ENCODE measurements around the gene PPP1R7. TPM values are rescaled to one million over a fixed set of nuclear protein-coding genes. Genes with fewer than 3 reads are reported as not detected.
"Not testable (repeated sequence)": the region's sequence is repeated elsewhere in the genome, so short reads cannot be mapped to it uniquely, and the experiment has no call there.

Gene PPP1R7
- polyA plus RNA-seq, 3 donors, result 70.0 to 79.5 (median 77.7) TPM

DNA sequence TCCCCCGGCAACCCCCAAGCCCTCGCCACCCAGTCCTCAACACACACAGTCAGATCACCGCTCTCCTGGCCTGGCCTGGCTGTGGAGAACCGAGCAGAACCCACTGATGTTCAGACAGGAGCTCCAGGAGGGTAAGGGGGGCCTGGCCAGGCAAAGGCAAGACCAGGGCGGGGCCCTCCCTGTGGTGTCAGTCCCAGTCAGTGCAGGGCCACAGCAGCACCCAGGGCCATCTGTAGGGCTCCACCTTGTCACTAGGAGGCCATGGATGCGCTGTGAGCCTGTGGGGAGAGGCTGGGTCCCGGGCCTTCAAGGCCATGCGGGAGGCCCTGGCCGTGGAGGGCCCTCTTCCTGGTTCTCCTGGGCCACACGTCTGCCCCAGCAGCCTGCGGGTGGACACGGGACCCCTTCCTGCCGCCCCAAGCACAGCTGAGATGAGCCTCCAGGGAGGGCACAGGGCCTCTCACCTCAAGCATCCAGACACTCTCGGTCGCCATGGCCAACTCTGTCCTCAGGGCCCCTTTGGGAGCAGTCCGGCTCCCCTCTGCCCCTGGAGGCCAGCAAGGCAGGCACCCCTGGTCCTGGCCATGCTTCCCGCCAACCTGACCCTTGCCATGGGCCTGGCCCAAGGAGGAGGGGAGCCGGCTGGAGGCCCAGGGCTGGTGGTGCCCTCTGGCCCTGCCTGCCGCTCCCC is 40.2 kb downstream of the PPP1R7 start:
- DNase-seq, result no peak

DNA sequence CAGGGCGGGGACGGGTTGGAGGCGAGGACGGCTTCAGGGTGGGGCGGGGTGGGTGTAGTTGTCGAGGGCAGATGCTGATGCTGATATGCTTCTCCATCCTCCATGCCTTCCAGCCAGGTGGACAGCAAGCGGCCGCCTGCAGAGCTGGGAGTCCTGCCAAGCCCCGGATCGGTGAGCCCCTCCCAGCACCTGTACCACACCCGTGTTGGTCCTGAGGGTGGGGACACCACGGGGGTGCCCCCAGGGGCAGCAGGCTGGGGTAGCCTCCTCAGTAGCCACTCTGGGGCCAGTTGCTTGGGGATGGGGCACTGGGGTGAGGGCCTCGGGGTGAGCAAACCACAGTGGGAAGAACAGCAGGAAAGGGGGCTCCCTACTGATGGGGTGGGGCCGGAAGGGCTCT is 40.8 kb downstream of the PPP1R7 start:
- DNase-seq, result no peak

DNA sequence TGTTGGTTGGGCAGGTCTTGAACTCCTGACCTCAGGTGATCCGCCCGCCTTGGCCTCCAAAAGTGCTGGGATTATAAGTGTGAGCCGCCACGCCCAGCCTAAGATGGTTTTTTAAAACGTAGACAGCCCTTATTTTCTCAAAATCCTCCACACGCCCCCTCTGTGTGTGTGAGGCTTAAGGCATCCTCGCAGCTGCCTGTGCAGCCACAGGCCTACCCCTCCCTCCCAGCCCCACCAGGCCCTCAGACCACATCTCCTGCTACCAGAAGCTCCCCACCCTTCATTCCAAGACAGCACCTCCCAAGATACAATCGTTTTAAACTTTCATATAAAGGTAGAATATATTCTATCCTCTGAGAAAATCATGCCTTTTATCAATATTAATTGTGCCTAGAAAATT is 43.0 kb downstream of the PPP1R7 start:
- DNase-seq, result no peak

DNA sequence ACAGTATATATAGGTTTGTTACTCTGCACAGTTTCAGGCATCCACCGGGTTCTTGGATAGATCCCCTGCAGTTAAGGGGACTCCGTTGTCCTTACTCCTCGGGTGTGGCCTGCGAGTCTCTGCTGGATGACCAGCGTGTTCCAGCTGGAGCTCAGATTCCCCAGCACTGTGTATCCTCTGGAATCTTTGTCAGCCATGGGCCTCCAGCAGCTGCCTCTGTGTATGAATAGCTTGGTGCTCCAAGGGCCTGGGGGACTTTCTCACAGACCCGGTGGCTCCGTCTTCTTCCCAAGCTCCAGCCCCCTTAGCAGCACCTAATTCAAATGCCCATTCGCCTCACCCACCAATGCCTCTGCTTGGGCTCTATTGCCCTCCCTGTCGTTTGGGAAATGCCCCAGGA is 44.5 kb downstream of the PPP1R7 start:
- DNase-seq, result no peak

GRCh38 chr2:241195506-241196130 is 45.4 kb downstream of the PPP1R7 start:
- no peak for DNase-seq

GRCh38 chr2:241197246-241197645 is 47.0 kb downstream of the PPP1R7 start:
- DNase-seq, result not testable (repeated sequence)

DNA sequence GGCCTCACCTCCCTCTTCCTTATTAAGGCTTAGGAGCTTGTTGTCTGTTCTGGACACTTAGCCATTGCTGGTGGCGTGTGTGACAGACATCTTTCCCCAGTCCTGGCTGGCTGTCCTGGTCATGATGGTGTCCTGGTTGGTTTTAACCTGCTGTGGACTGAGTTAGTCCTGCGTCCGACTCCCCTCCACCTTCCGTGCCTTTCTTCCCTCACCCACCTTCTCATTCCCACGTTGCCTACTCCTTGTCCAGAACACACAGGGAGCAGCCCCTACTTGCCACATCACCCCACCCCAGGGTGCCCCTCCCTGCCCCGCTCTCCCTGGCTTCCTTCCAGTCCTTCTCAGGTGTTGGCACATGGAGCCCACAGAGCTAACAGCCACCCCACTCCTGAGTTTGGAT is 47.7 kb downstream of the PPP1R7 start:
- no peak for DNase-seq

DNA sequence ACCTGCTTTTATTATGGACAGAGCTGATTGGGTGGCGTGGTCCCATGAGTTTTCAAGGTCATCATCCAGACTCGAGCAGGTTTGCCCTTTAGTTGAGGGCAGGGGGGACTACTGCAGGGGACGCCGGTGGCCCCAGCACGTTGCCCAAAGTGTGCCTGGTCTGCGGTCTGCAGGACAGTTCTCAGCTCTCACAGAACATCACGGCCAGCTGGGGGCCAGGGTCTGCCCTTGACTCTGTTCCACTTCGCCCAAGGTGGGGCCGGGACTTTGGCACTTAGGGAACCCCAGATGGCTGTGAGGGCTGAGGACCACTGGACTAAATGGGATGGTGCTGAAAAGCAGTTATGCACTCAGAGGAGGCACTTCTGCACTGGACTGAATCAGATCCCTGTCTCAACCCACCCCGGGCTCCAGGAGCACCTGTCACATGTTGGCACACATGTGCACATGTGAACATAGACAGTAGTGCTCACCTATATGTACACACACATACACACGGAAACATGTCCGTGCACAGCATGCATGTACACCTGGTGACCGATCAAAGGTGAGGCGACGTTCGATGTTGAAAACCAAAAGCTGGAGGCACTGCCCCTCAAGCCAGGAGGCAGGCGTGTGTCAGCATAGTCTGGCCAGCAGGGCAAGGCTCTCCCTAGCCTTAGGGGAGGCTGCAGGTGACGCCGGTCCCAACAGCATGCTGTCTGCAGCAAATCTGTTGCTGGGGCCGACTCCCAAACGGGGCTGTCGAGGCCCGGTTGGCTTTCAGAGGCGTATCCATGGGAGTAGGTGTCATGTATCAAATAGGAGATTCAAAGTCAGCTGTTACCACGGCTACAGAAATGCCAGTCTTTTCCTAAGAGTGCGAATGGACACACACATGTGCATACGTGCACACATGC is 48.4 kb downstream of the PPP1R7 start:
- DNase-seq, result no peak

DNA sequence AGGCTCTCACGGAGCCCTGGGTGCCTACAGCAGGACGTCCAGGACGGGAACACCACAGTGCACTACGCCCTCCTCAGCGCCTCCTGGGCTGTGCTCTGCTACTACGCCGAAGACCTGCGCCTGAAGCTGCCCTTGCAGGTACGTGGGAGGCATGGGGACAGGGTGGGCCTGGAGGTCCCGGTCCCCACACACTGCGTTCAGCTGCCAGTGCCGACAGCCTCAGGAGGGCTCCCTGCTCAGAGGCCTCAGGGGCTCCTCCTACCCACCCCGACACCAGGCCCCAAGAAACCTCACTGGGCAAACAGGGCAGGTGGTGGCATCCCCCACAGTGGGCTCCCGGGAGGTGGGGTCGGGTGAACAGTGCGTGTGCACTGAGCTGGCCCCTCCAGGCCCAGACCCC is 49.0 kb downstream of the PPP1R7 start:
- no peak for DNase-seq

GRCh38 chr2:241199897-241200821 is 49.9 kb downstream of the PPP1R7 start:
- no peak for DNase-seq

GRCh38 chr2:241200822-241201395 is 50.6 kb downstream of the PPP1R7 start:
- no peak for DNase-seq

GRCh38 chr2:241201445-241202267 is 51.4 kb downstream of the PPP1R7 start:
- DNase-seq, result no peak

GRCh38 chr2:241202268-241202585 is 52.0 kb downstream of the PPP1R7 start:
- no peak for DNase-seq

DNA sequence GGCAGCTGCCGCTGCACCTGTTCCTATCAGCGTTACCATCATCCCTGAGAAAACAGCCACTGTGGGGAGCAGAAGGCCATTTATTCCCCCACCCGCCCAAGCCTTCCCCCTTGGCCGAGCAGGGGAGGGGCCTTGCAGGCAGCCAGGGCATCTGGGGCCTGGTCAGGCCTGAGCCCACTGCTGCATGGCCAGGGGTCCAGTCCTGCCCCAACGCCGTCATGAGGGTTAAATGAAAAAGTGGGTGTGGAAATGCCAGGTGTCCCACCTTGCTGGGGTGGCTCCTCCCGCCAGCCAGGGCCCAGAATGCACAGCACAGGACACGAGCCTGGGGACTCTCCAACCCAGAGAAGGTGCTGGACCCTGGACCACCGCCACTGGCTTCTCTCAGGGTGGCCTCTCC is 52.4 kb downstream of the PPP1R7 start:
- DNase-seq, result no peak

DNA sequence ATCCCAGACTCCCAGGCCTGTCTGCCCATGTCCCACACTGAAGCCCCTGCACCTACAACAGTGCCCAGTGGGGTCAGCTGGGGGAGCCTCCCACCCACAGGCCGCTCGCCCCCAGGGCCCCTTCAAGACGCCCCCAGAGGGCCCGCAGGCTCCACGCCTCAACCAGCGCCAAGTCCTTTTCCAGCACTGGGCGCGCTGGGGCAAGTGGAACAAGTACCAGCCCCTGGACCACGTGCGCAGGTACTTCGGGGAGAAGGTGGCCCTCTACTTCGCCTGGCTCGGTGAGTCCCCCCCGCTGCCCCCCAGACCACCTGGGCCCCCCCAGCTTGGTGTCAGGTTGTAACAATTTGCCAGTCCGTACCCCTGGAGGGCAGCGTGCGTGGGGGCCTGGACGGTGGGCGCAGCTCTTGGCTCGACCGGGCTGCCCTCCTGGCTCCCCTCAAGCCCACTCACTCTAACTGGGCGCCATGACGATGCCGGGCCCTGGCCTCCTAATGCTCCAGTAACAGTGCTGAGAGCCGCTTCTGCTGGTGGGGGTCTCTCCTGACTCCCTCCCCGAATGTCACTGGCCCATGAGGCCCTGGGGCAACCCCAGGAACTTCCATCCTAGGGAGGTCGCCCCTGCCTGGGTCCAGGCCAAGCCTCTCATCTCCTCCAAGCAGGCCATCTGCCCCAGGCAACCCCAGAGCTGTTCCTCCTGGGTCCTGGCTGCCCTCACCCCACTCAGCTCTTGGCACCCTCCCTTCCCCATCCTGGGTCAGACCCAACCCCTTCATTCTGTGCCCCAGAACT is 53.1 kb downstream of the PPP1R7 start:
- no peak for DNase-seq

DNA sequence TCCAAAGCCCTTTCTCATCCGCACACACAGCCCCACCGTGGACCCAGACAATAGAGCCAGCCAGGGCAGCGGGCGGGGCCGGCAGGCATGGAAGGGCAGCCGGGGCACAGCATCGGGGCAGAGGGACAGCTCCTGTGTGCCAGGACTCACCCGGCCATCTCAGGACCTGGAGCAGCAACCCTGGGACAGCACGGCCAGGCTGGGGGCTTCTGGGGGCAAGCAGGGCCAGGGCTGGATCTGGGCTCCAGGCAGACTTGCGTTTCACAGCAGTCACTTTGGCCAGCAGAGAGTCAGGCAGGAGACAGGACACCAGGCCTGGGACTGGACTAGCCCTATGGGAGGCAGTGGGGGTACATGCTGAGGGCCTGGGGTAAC is 53.7 kb downstream of the PPP1R7 start:
- no peak for DNase-seq

DNA sequence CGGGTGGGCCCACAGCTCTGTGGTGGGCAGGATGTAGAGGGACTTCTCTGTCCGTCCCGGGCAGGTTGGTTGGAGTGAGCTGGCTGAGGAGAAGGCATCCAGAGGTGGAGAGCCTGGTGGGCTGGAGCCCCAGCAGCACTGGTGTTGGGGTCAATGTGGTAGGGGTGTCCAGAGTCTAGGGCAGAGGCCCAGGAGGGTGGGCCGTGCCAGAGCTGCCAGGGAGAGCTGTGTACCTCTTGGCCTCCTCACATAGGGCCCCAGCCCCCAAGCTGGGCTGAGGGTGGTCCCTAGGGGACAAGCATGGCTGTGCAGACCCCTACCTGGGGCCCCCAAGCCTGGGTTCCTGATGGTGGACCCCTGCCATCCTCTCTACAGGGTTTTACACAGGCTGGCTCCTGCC is 54.2 kb downstream of the PPP1R7 start:
- no peak for DNase-seq

- no peak for DNase-seq
These were observed 54.8 kb downstream of the PPP1R7 start for GRCh38 chr2:241205086-241205485.

DNA sequence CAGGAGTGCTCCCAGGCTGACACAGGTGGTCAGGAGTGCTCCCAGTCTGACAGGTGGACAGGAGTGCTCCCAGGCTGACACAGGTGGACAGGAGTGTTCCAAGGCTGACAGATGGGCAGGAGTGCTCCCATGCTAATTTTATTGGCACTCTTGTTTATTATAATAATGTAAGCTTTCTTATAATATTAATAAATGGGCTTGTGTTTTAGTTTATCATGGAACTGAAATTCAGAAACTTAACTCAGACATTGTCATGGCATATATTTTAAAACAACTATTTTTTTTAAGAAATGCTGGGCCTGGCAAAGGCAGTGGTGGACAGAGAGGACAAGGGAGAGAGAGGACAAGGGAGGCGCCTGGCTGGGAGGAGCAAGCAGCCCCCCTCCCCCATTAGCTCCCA is 56.9 kb downstream of the PPP1R7 start:
- no peak for DNase-seq

GRCh38 chr2:241207641-241208040 is 57.4 kb downstream of the PPP1R7 start:
- DNase-seq, result no peak
